NT2/D1 (cell line): Measurements from ENCODE around the gene DCLRE1C.
"Not testable (repeated sequence)": the region's sequence is repeated elsewhere in the genome, so short reads cannot be mapped to it uniquely, and the experiment has no call there.

Source experiments
- DNase-seq: peaks from one replicate; pipeline ENCODE4 v3.0.0-alpha.2; 2011; ENCODE audit warnings: low read depth, low spot score
- H3K27me3 ChIP-seq: 2 replicates; pipeline ENCODE4 v1.6.0; 2011; ENCODE audit warnings: mild to moderate bottlenecking; ENCODE audit not compliant: insufficient read length, insufficient read depth
- H3K36me3 ChIP-seq: 2 replicates; pipeline ENCODE4 v1.6.1; 2011; ENCODE audit warnings: mild to moderate bottlenecking, low read length, mixed read lengths; ENCODE audit not compliant: insufficient read depth, insufficient read length
- H3K4me1 ChIP-seq: 2 replicates; pipeline ENCODE4 v1.5.1; 2011; ENCODE audit not compliant: insufficient read depth, insufficient read length
- H3K4me3 ChIP-seq: 2 replicates; pipeline ENCODE4 v1.5.1; 2011; ENCODE audit warnings: low read depth; ENCODE audit not compliant: insufficient read length
- H3K9ac ChIP-seq: 2 replicates; pipeline ENCODE4 v1.6.0; 2011; ENCODE audit warnings: low read depth; ENCODE audit not compliant: insufficient read length
- H3K9me3 ChIP-seq: 2 replicates; pipeline ENCODE4 v1.5.1; 2011; ENCODE audit warnings: mild to moderate bottlenecking, low read length; ENCODE audit not compliant: insufficient read depth
- SUZ12 ChIP-seq: IDR thresholded peaks from 2 replicates; pipeline ENCODE4 v1.6.1; 2011; ENCODE audit not compliant: insufficient read length, insufficient read depth; ENCODE audit errors: extremely low read depth
- YY1 ChIP-seq: IDR thresholded peaks from 2 replicates; pipeline ENCODE4 v1.6.1; 2011; ENCODE audit not compliant: insufficient read length, insufficient read depth
- ZNF274 ChIP-seq: IDR thresholded peaks from 2 replicates; pipeline ENCODE4 v1.6.1; 2011; ENCODE audit warnings: mild to moderate bottlenecking, low read depth, low read length

The DCLRE1C gene

GRCh38 chr10:14917827-14918226 is 36.1 kb downstream of the DCLRE1C start:
- Histone ChIP-seq H3K27me3 (no peaks in the 10 kb centered on the region), H3K4me3 (no peak overlapping the region), H3K9ac (no peak overlapping the region), H3K4me1 (no peaks in the 10 kb centered on the region), H3K9me3 (peaks cover 19% of the 10 kb centered on the region), H3K36me3 (peaks cover 37% of the 10 kb centered on the region)
- no peak for TF ChIP-seq SUZ12
- TF ChIP-seq YY1: no peak
- no peak for TF ChIP-seq ZNF274
- no peak for DNase-seq

GRCh38 chr10:14916600-14916999 is 37.3 kb downstream of the DCLRE1C start:
- TF ChIP-seq YY1: no peak
- TF ChIP-seq SUZ12: no peak
- no peak for TF ChIP-seq ZNF274
- no peak for DNase-seq
- no peaks in the 10 kb centered on the region for H3K4me1 ChIP-seq
- peaks cover 33% of the 10 kb centered on the region for H3K36me3 ChIP-seq
- peaks cover 19% of the 10 kb centered on the region for H3K9me3 ChIP-seq
- no peak overlapping the region for H3K9ac ChIP-seq
- no peak overlapping the region for H3K4me3 ChIP-seq
- no peaks in the 10 kb centered on the region for H3K27me3 ChIP-seq

- DNase-seq: no peak
- Histone ChIP-seq H3K9ac (no peak overlapping the region), H3K27me3 (no peaks in the 10 kb centered on the region), H3K9me3 (peaks cover 11% of the 10 kb centered on the region), H3K4me1 (no peaks in the 10 kb centered on the region), H3K36me3 (peaks cover 42% of the 10 kb centered on the region), H3K4me3 (no peak overlapping the region)
- TF ChIP-seq SUZ12: no peak
- no peak for TF ChIP-seq ZNF274
- TF ChIP-seq YY1: no peak
These were observed 42.1 kb downstream of the DCLRE1C start for GRCh38 chr10:14911801-14912200.

- H3K4me1 ChIP-seq: no peaks in the 10 kb centered on the region
- H3K36me3 ChIP-seq: peaks cover 47% of the 10 kb centered on the region
- H3K9me3 ChIP-seq: 0 out of 2 replicates have a peak, but pooled peaks cover 10% of the 10 kb centered on the region
- H3K9ac ChIP-seq: no peak overlapping the region
- no peak overlapping the region for H3K4me3 ChIP-seq
- TF ChIP-seq ZNF274: no peak
- TF ChIP-seq SUZ12: no peak
- TF ChIP-seq YY1: no peak
- H3K27me3 ChIP-seq: no peaks in the 10 kb centered on the region
- DNase-seq: no peak
These were observed 42.9 kb downstream of the DCLRE1C start for GRCh38 chr10:14910953-14911352.

GRCh38 chr10:14909101-14909500 is 44.8 kb downstream of the DCLRE1C start:
- Histone ChIP-seq H3K27me3 (no peaks in the 10 kb centered on the region), H3K9ac (no peak overlapping the region), H3K4me3 (no peak overlapping the region), H3K36me3 (peaks cover 59% of the 10 kb centered on the region), H3K9me3 (0 out of 2 replicates have a peak, but pooled peaks cover 10% of the 10 kb centered on the region), H3K4me1 (no peaks in the 10 kb centered on the region)
- DNase-seq: no peak
- TF ChIP-seq SUZ12: no peak
- no peak for TF ChIP-seq YY1
- TF ChIP-seq ZNF274: no peak

GRCh38 chr10:14907591-14907990 is 46.3 kb downstream of the DCLRE1C start:
- not testable (repeated sequence) for H3K27me3 ChIP-seq, H3K9ac ChIP-seq, H3K9me3 ChIP-seq, H3K4me1 ChIP-seq, DNase-seq, H3K4me3 ChIP-seq
- H3K36me3 ChIP-seq: peaks cover 69% of the 10 kb centered on the region

- H3K4me1 ChIP-seq: no peaks in the 10 kb centered on the region
- H3K9ac ChIP-seq: no peak overlapping the region
- no peak overlapping the region for H3K4me3 ChIP-seq
- no peak for TF ChIP-seq SUZ12
- TF ChIP-seq ZNF274: no peak
- no peak for TF ChIP-seq YY1
- peaks cover 70% of the 10 kb centered on the region for H3K36me3 ChIP-seq
- H3K27me3 ChIP-seq: no peaks in the 10 kb centered on the region
- no peak for DNase-seq
- H3K9me3 ChIP-seq: 0 out of 2 replicates have a peak, but pooled peaks cover 10% of the 10 kb centered on the region
These were observed 47.1 kb downstream of the DCLRE1C start for GRCh38 chr10:14906765-14907164.

- Histone ChIP-seq H3K9me3 (0 out of 2 replicates have a peak, but pooled peaks cover 10% of the 10 kb centered on the region), H3K36me3 (peaks cover 74% of the 10 kb centered on the region), H3K9ac (no peak overlapping the region), H3K4me3 (no peak overlapping the region), H3K27me3 (no peaks in the 10 kb centered on the region), H3K4me1 (no peaks in the 10 kb centered on the region)
- no peak for DNase-seq
- TF ChIP-seq YY1 (no peak), ZNF274 (no peak), SUZ12 (no peak)
These were observed 48.0 kb downstream of the DCLRE1C start for GRCh38 chr10:14905890-14906289.
